Progenitor cell of endocrine pancreas (in vitro differentiated cells): ENCODE results near the gene ZNF688. TPM values are rescaled to one million over a fixed set of nuclear protein-coding genes. Genes with fewer than 3 reads are reported as not detected.
"Not testable (repeated sequence)": the region's sequence is repeated elsewhere in the genome, so short reads cannot be mapped to it uniquely, and the experiment has no call there.

Experiments
- DNase-seq: peaks from one replicate; pipeline ENCODE4 v3.0.0; 2021; ENCODE audit warnings: low spot score; ENCODE audit not compliant: unreplicated experiment
- H3K27ac Mint-ChIP-seq: 2 replicates; pipeline ENCODE4 v1.8.0; 2021; ENCODE audit warnings: mild to moderate bottlenecking, moderate library complexity, mixed read lengths
- H3K27me3 Mint-ChIP-seq: 2 replicates; pipeline ENCODE4 v1.8.0; 2021; ENCODE audit warnings: mixed read lengths
- H3K36me3 Mint-ChIP-seq: 2 replicates; pipeline ENCODE4 v1.8.0; 2022; ENCODE audit warnings: mixed read lengths; ENCODE audit not compliant: insufficient read depth
- H3K4me1 Mint-ChIP-seq: 2 replicates; pipeline ENCODE4 v1.8.0; 2021; ENCODE audit warnings: low read depth, mixed read lengths
- H3K4me3 Mint-ChIP-seq: 2 replicates; pipeline ENCODE4 v1.8.0; 2021; ENCODE audit warnings: low read depth, mild to moderate bottlenecking, moderate library complexity, mixed read lengths
- H3K9me3 Mint-ChIP-seq: 2 replicates; pipeline ENCODE4 v1.8.0; 2021; ENCODE audit warnings: low read depth, mixed read lengths
- total RNA-seq: library from RNA; stranded (reverse); gene quantifications from 2 replicates; pipeline ENCODE4 v1.2.1, GENCODE V29; 2021
- TF ChIP-seq, protein P1 (sequence below): fragments of 200-600 bp; sonication (generic); IDR thresholded peaks from one replicate; pipeline ENCODE4 v1.5.0; 2021; ENCODE audit warnings: antibody characterized with exemption, mild to moderate bottlenecking; ENCODE audit not compliant: unreplicated experiment

ZNF688 gene
- total RNA-seq, 1 donor from 2014 or later: 20.0 TPM

GRCh38 chr16:30600215-30600614 lies 28.7 kb upstream of the ZNF688 start:
- Mint-ChIP-seq H3K27ac (no peak overlapping the region), H3K4me1 (no peaks in the 10 kb centered on the region), H3K9me3 (peaks cover 4% of the 10 kb centered on the region), H3K4me3 (no peak overlapping the region), H3K27me3 (no peaks in the 10 kb centered on the region), H3K36me3 (peaks cover 26% of the 10 kb centered on the region)
- TF ChIP-seq, protein P1, sequence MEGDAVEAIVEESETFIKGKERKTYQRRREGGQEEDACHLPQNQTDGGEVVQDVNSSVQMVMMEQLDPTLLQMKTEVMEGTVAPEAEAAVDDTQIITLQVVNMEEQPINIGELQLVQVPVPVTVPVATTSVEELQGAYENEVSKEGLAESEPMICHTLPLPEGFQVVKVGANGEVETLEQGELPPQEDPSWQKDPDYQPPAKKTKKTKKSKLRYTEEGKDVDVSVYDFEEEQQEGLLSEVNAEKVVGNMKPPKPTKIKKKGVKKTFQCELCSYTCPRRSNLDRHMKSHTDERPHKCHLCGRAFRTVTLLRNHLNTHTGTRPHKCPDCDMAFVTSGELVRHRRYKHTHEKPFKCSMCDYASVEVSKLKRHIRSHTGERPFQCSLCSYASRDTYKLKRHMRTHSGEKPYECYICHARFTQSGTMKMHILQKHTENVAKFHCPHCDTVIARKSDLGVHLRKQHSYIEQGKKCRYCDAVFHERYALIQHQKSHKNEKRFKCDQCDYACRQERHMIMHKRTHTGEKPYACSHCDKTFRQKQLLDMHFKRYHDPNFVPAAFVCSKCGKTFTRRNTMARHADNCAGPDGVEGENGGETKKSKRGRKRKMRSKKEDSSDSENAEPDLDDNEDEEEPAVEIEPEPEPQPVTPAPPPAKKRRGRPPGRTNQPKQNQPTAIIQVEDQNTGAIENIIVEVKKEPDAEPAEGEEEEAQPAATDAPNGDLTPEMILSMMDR: no peak
- no peak for DNase-seq

DNA sequence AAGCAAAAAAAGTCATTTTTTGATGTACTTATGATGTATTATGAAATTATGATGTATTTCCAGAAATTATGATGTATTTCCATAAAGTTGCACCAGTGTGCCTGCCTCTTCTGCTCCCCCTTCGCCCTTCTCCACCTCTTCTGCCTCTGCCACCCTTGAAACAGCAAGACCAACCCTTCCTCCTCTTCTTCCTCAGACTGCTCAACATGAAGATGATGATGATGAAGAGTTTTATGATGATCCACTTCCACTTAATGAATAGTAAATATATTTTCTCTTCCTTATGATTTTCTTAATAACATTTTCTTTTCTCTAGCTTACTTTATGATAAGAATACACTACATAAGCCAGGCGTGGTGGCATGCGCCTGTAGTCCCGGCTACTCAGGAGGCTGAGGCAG lies 21.4 kb upstream of the ZNF688 start:
- Mint-ChIP-seq H3K4me3 (no peak overlapping the region), H3K36me3 (peaks cover 9% of the 10 kb centered on the region), H3K9me3 (no peaks in the 10 kb centered on the region), H3K4me1 (no peaks in the 10 kb centered on the region), H3K27me3 (no peaks in the 10 kb centered on the region), H3K27ac (peak overlapping the region; percentile 31)
- TF ChIP-seq, protein P1: no peak
- DNase-seq: no peak

DNA sequence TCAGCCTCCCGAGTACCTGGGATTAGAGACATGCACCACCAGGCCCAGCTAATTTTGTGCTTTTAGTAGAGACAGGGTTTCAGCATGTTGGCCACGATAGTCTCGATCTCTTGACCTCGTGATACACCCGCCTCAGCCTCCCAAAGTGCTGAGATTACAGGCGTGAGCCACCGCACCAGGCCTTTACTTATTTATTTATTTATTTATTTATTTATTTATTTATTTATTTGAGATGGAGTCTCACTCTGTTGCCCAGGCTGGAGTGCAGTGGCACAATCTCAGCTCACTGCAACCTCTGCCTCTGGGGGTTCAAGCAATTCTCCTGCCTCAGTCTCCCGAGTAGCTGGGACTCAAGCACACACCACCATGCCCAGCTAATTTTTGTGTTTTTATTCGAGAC lies 19.4 kb upstream of the ZNF688 start:
- H3K36me3 Mint-ChIP-seq: peaks cover 13% of the 10 kb centered on the region
- not testable (repeated sequence) for H3K4me1 Mint-ChIP-seq, DNase-seq, H3K27ac Mint-ChIP-seq, H3K9me3 Mint-ChIP-seq, H3K4me3 Mint-ChIP-seq, H3K27me3 Mint-ChIP-seq

GRCh38 chr16:30589582-30589981 lies 18.1 kb upstream of the ZNF688 start:
- H3K4me3 Mint-ChIP-seq, H3K27me3 Mint-ChIP-seq, H3K4me1 Mint-ChIP-seq, DNase-seq, H3K27ac Mint-ChIP-seq, H3K9me3 Mint-ChIP-seq: not testable (repeated sequence)
- H3K36me3 Mint-ChIP-seq: peaks cover 10% of the 10 kb centered on the region

- H3K27ac Mint-ChIP-seq: no peak overlapping the region
- H3K27me3 Mint-ChIP-seq: no peaks in the 10 kb centered on the region
- peaks cover 10% of the 10 kb centered on the region for H3K36me3 Mint-ChIP-seq
- no peaks in the 10 kb centered on the region for H3K9me3 Mint-ChIP-seq
- peaks cover 4% of the 10 kb centered on the region for H3K4me1 Mint-ChIP-seq
- TF ChIP-seq, protein P1: no peak
- DNase-seq: no peak
- no peak overlapping the region for H3K4me3 Mint-ChIP-seq
Measured at GRCh38 chr16:30588651-30589050, 17.1 kb upstream of the ZNF688 start.

GRCh38 chr16:30585400-30586191 lies 14.1 kb upstream of the ZNF688 start, which contains the start of gene ZNF785:
Gene ZNF785, minus strand, starts transcription at chr16:30585697. Its CDS starts 86 bp downstream, at chr16:30585611.
- Mint-ChIP-seq H3K27me3 (no peaks in the 10 kb centered on the region), H3K4me1 (peaks cover 9% of the 10 kb centered on the region), H3K36me3 (peaks cover 17% of the 10 kb centered on the region), H3K4me3 (peak within 1 kb of the TSS; percentile 78), H3K27ac (peak within 1 kb of the TSS; percentile 93), H3K9me3 (no peaks in the 10 kb centered on the region)
- DNase-seq: peak; percentile 87
- TF ChIP-seq, protein P1: no peak
